ENCODE measurements around the gene OGFR.

DNA sequence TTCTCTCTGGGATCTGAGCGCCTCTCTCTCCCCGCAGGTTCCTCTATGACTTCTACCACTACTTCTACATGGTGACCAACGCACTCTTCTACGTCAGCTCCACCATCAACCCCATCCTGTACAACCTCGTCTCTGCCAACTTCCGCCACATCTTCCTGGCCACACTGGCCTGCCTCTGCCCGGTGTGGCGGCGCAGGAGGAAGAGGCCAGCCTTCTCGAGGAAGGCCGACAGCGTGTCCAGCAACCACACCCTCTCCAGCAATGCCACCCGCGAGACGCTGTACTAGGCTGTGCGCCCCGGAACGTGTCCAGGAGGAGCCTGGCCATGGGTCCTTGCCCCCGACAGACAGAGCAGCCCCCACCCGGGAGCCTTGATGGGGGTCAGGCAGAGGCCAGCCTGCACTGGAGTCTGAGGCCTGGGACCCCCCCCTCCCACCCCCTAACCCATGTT lies 44.6 kb upstream of the OGFR start:
- TF ChIP-seq POLR2A (IDR thresholded peaks at IDR 0.05) (no peak), CTCF (IDR thresholded peaks at IDR 0.05) (no peak)
